D721Med (cell line): ENCODE measurements around the gene RGS2.

Experiments used
- DNase-seq: peaks from one replicate; pipeline ENCODE4 v3.0.0; 2011; ENCODE audit warnings: low spot score; ENCODE audit not compliant: insufficient read length
- FAIRE-seq: peaks from 2 replicates; lab custom pipeline; 2011; peaks lifted over from hg19 to GRCh38; lab: Jason Lieb, UNC
- TF ChIP-seq, protein P1 (sequence below): IDR thresholded peaks from 2 replicates; pipeline ENCODE4 v1.5.1; 2012; ENCODE audit warnings: mild to moderate bottlenecking, control low read depth; ENCODE audit not compliant: insufficient read depth; ENCODE audit errors: missing control alignments

RGS2 gene

DNA sequence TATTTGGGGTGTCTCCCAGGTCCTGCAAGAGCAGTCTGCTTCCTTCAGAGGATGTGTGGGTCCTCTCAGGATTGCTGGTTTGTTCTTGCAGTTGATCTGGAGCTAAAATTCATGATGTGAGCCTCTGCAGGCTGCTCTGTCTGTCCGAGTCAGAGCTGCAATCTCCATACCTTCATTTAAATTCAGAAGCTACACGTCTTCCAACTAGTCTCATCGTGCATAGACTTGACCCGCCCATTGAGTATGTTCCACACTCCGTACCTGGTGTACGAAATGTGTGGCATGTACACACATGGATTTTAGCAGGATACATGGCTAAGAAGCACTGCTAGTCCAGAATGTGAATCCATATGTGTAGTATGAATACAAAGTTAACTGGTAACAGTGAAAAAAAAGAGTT, 25.0 kb upstream of the RGS2 start:
- TF ChIP-seq, protein P1, sequence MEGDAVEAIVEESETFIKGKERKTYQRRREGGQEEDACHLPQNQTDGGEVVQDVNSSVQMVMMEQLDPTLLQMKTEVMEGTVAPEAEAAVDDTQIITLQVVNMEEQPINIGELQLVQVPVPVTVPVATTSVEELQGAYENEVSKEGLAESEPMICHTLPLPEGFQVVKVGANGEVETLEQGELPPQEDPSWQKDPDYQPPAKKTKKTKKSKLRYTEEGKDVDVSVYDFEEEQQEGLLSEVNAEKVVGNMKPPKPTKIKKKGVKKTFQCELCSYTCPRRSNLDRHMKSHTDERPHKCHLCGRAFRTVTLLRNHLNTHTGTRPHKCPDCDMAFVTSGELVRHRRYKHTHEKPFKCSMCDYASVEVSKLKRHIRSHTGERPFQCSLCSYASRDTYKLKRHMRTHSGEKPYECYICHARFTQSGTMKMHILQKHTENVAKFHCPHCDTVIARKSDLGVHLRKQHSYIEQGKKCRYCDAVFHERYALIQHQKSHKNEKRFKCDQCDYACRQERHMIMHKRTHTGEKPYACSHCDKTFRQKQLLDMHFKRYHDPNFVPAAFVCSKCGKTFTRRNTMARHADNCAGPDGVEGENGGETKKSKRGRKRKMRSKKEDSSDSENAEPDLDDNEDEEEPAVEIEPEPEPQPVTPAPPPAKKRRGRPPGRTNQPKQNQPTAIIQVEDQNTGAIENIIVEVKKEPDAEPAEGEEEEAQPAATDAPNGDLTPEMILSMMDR, result no peak
- FAIRE-seq (peak; percentile 21), DNase-seq (no peak)

GRCh38 chr1:192784397-192784796, 24.4 kb upstream of the RGS2 start:
- TF ChIP-seq, protein P1, result no peak
- DNase-seq, result no peak
- no peak for FAIRE-seq

DNA sequence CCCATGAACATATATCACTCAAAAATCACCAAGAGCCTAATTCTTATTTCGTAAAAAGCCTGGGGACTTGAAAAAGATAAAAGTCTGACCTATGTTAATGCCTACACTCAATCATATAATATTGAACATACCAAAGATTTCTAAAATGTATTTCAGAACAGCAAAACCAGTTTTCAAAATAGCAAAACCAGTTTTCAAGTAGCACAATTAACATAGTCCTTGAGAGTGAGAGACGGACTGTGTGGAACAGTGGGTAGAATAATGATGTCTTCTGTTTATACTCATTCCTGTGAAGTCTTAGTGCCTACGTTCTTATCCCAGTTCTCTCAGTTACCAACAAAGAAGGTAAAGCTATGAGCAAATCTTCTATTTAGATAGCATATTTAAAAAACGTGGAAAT, 22.3 kb upstream of the RGS2 start:
- FAIRE-seq (peak; percentile 92), DNase-seq (no peak)
- TF ChIP-seq, protein P1, result no peak

DNA sequence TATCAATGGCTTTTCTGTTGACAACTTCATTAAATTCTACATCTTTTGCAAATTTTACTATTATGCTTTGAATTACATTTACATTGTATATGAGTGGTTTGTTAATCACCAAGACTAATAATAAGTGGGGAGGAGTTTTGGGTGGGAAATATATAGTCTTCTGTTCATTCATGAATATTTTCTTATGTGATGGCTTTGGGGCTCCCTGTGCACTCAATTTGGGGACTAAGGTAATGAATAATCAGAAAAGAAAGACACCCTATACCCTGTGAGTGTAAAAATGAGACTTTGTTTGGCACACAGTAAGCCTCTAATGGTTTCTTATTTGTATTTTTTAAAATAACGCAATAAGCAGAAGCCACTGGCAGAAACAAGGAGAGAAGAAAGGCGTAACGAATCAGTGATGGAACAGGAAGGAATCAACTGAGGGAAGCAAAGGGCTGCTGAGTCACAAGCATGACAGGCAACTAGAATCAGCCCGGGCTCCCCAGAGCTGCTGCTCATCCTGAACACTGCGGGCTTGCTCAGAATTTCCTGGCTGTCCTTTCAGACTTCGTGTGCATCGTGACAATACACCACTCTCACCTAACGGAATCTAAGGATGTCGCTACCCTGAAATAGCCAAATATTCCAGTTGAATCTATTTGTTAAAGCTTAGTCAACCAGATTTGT, 20.8 kb upstream of the RGS2 start:
- TF ChIP-seq, protein P1, result no peak
- FAIRE-seq (no peak), DNase-seq (no peak)

GRCh38 chr1:192789871-192790270, 19.0 kb upstream of the RGS2 start:
- FAIRE-seq (no peak), DNase-seq (no peak)
- TF ChIP-seq, protein P1, result no peak

GRCh38 chr1:192792628-192793027, 16.2 kb upstream of the RGS2 start:
- DNase-seq, result no peak
- FAIRE-seq, result no peak
- TF ChIP-seq, protein P1, result no peak

- DNase-seq, result no peak
- TF ChIP-seq, protein P1, result no peak
- no peak for FAIRE-seq
Measured at GRCh38 chr1:192793983-192794767, 14.7 kb upstream of the RGS2 start.
